GM19238 (cell line): ENCODE measurements around the gene OR2T6.
"Not testable (repeated sequence)": the region's sequence is repeated elsewhere in the genome, so short reads cannot be mapped to it uniquely, and the experiment has no call there.

Experiments
- DNase-seq: peaks from one replicate; pipeline ENCODE4 v3.0.0; 2011; ENCODE audit warnings: low spot score; ENCODE audit not compliant: insufficient read length

Gene OR2T6

GRCh38 chr1:248432201-248432600 lies 56.7 kb downstream of the OR2T6 start:
- not testable (repeated sequence) for DNase-seq

GRCh38 chr1:248433811-248434415 lies 58.4 kb downstream of the OR2T6 start:
- DNase-seq = not testable (repeated sequence)

GRCh38 chr1:248434913-248435312 lies 59.4 kb downstream of the OR2T6 start:
- DNase-seq = not testable (repeated sequence)

- DNase-seq = not testable (repeated sequence)
Observed at GRCh38 chr1:248436303-248436702, 60.8 kb downstream of the OR2T6 start.

GRCh38 chr1:248438668-248439067 lies 63.1 kb downstream of the OR2T6 start:
- not testable (repeated sequence) for DNase-seq

GRCh38 chr1:248439283-248439682 lies 63.7 kb downstream of the OR2T6 start:
- not testable (repeated sequence) for DNase-seq
